Naive B cell (primary cell): ENCODE data around the gene SEMA3B. TPM values are rescaled to one million over a fixed set of nuclear protein-coding genes. Genes with fewer than 3 reads are reported as not detected.
A peak's percentile ranks its signal among the peaks of the same experiment; 100 is the strongest.
"Not testable (repeated sequence)": the region's sequence is repeated elsewhere in the genome, so short reads cannot be mapped to it uniquely, and the experiment has no call there.

Experiments
- ATAC-seq, 2 donors: fragments of 150-1000 bp; cut with Tn5 transposase; 2 replicates each; pipeline ENCODE4 v1.10.0; 2021; ENCODE audit warnings: low read depth in 2 of 2, mild to moderate bottlenecking in 2 of 2, moderate library complexity in 2 of 2
- DNase-seq: peaks from one replicate; pipeline ENCODE4 v3.0.0; 2022
- H3K27ac Mint-ChIP-seq, 6 donors: one replicate each; pipeline ENCODE4 v1.8.0; 2020 to 2022; ENCODE audit warnings: mild to moderate bottlenecking in 6 of 6, mixed read lengths in 6 of 6, moderate library complexity in 5 of 6, inconsistent platforms in 2 of 6
- H3K27me3 Mint-ChIP-seq, 3 donors: one replicate each; pipeline ENCODE4 v1.8.0; 2021 to 2022; ENCODE audit warnings: mixed read lengths in 3 of 3, mild to moderate bottlenecking in 1 of 3
- H3K36me3 Mint-ChIP-seq, 2 donors: one replicate each; pipeline ENCODE4 v1.8.0; 2020 to 2022; ENCODE audit warnings: mixed read lengths in 2 of 2, inconsistent platforms in 1 of 2, mild to moderate bottlenecking in 1 of 2
- H3K4me1 Mint-ChIP-seq, 3 donors: one replicate each; pipeline ENCODE4 v1.8.0; 2020 to 2022; ENCODE audit warnings: mixed read lengths in 3 of 3, inconsistent platforms in 1 of 3, mild to moderate bottlenecking in 1 of 3, moderate library complexity in 1 of 3
- H3K4me3 Mint-ChIP-seq, 8 donors: one replicate each; pipeline ENCODE4 v1.8.0; 2020 to 2022; ENCODE audit warnings: mild to moderate bottlenecking in 8 of 8, mixed read lengths in 8 of 8, moderate library complexity in 8 of 8, inconsistent platforms in 2 of 8
- H3K9me3 Mint-ChIP-seq, 7 donors: one replicate each; pipeline ENCODE4 v1.8.0; 2020 to 2022; ENCODE audit warnings: mixed read lengths in 7 of 7, mild to moderate bottlenecking in 5 of 7, inconsistent platforms in 2 of 7, moderate library complexity in 1 of 7
- polyA plus RNA-seq, 6 donors: library from polyadenylated mRNA; unstranded; fragments of 300-500 nt; fragmentation: Illumina TruSeq; gene quantifications; one replicate each; pipeline ENCODE4 v1.2.3, GENCODE V29; 2021; ENCODE audit warnings: low read depth in 6 of 6

Gene SEMA3B
- polyA plus RNA-seq, 6 donors from 2014 or later, result 0.13 TPM; not detected in 5

DNA sequence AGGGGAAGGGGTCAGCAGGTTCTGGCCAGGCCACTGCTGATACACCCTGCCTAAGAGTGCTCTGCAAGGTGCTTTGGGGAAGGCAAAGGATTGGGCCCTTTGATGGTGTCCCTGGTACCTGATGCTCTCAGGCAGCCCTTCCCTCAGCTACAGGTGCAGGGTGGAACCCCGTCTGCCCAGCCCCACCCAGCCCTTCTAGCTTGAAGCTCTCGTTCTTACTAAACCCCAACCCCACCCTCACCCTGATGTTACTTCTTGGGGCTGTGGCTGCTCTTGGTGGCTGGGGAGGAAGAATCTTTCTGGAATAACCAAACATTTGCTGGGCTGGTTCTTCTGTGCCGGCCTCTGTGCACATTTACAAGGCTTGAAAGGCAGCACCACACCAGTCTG, 26.6 kb upstream of the SEMA3B start:
- Mint-ChIP-seq H3K36me3 (peaks cover 0 to 3% of the 10 kb centered on the region in 2 donors), H3K9me3 (no peaks in the 10 kb centered on the region), H3K27me3 (no peaks in the 10 kb centered on the region), H3K27ac (peak overlapping the region; percentile 33 to 97 (median 91)), H3K4me3 (peak overlapping the region; percentile 77 to 89 (median 86)), H3K4me1 (peaks cover 70 to 98% (median 98%) of the 10 kb centered on the region in 3 donors)
- ATAC-seq (no peak), DNase-seq (no peak)

- no peaks in the 10 kb centered on the region for H3K9me3 Mint-ChIP-seq
- H3K36me3 Mint-ChIP-seq, result no peaks in the 10 kb centered on the region
- H3K4me1 Mint-ChIP-seq, result peaks cover 69 to 96% (median 96%) of the 10 kb centered on the region in 3 donors
- H3K27ac Mint-ChIP-seq, result peak overlapping the region; percentile 33 to 97 (median 91)
- H3K4me3 Mint-ChIP-seq, result peak overlapping the region; percentile 77 to 89 (median 86)
- peak; percentile 80 for DNase-seq
- ATAC-seq, result peak; percentile 67 to 69
- no peaks in the 10 kb centered on the region for H3K27me3 Mint-ChIP-seq
These were observed 25.9 kb upstream of the SEMA3B start for GRCh38 chr3:50242851-50243542.

GRCh38 chr3:50243543-50243895, 25.4 kb upstream of the SEMA3B start:
- H3K9me3 Mint-ChIP-seq, result no peaks in the 10 kb centered on the region
- no peaks in the 10 kb centered on the region for H3K36me3 Mint-ChIP-seq
- H3K4me3 Mint-ChIP-seq, result peak overlapping the region; percentile 37 to 88 (median 72)
- ATAC-seq (no peak), DNase-seq (no peak)
- peak overlapping the region in 5 of 6 donors; percentile 33 to 97 (median 79) for H3K27ac Mint-ChIP-seq
- H3K27me3 Mint-ChIP-seq, result no peaks in the 10 kb centered on the region
- H3K4me1 Mint-ChIP-seq, result peaks cover 68 to 95% (median 95%) of the 10 kb centered on the region in 3 donors

DNA sequence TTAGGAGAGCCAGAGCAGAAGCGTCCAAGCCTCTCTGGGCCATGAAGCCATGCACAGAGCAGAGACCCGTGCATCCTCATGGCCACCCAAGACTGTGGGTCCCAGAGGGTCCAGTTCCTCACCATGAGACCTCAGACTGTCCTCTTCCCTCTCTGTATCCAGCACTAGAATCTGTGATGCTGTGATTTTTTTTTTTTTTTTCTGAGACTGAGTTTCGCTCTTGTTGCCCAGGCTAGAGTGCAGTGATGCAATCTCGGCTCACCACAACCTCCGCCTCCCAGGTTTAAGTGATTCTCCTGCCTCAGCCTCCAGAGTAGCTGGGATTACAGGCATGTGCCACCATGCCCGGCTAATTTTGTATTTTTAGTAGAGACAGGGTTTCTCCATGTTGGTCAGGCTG, 24.1 kb upstream of the SEMA3B start:
- H3K4me1 Mint-ChIP-seq, result peaks cover 58 to 95% (median 93%) of the 10 kb centered on the region in 3 donors
- H3K27ac Mint-ChIP-seq, result peak overlapping the region in 5 of 6 donors; percentile 44 to 97 (median 76)
- H3K4me3 Mint-ChIP-seq, result peak overlapping the region in 6 of 8 donors; percentile 41 to 85 (median 60)
- not testable (repeated sequence) for ATAC-seq, H3K36me3 Mint-ChIP-seq, H3K9me3 Mint-ChIP-seq, DNase-seq, H3K27me3 Mint-ChIP-seq

GRCh38 chr3:50245251-50245745, 23.6 kb upstream of the SEMA3B start:
- Mint-ChIP-seq H3K9me3 (no peaks in the 10 kb centered on the region), H3K4me1 (peaks cover 58 to 94% (median 93%) of the 10 kb centered on the region in 3 donors), H3K27me3 (no peaks in the 10 kb centered on the region), H3K36me3 (no peaks in the 10 kb centered on the region), H3K4me3 (peak overlapping the region in 7 of 8 donors; percentile 41 to 85 (median 76)), H3K27ac (peak overlapping the region in 5 of 6 donors; percentile 52 to 97 (median 83))
- no peak for ATAC-seq
- DNase-seq, result no peak

GRCh38 chr3:50245831-50246516, 23.0 kb upstream of the SEMA3B start:
- Mint-ChIP-seq H3K27me3 (no peaks in the 10 kb centered on the region), H3K36me3 (no peaks in the 10 kb centered on the region), H3K4me3 (peak overlapping the region; percentile 66 to 90 (median 80)), H3K27ac (peak overlapping the region; percentile 58 to 93 (median 86)), H3K4me1 (peaks cover 61 to 94% (median 93%) of the 10 kb centered on the region in 3 donors), H3K9me3 (no peaks in the 10 kb centered on the region)
- DNase-seq, result peak; percentile 92
- ATAC-seq, result peak; percentile 74 to 75

- Mint-ChIP-seq H3K4me3 (peak overlapping the region; percentile 66 to 90 (median 80)), H3K27ac (peak overlapping the region; percentile 54 to 93 (median 86)), H3K4me1 (peaks cover 58 to 94% (median 93%) of the 10 kb centered on the region in 3 donors), H3K27me3 (no peaks in the 10 kb centered on the region), H3K36me3 (no peaks in the 10 kb centered on the region), H3K9me3 (no peaks in the 10 kb centered on the region)
- DNase-seq, result peak; percentile 38
- ATAC-seq, result peak; percentile 40 to 41
These were observed 22.4 kb upstream of the SEMA3B start for GRCh38 chr3:50246517-50246954.

GRCh38 chr3:50248387-50248786, 20.6 kb upstream of the SEMA3B start:
- ATAC-seq (no peak), DNase-seq (no peak)
- peak overlapping the region in 2 of 8 donors; percentile 17 to 44 for H3K4me3 Mint-ChIP-seq
- peaks cover 45 to 79% (median 78%) of the 10 kb centered on the region in 3 donors for H3K4me1 Mint-ChIP-seq
- no peaks in the 10 kb centered on the region for H3K36me3 Mint-ChIP-seq
- no peaks in the 10 kb centered on the region for H3K9me3 Mint-ChIP-seq
- H3K27ac Mint-ChIP-seq, result peak overlapping the region in 4 of 6 donors; percentile 32 to 39 (median 36)
- H3K27me3 Mint-ChIP-seq, result no peaks in the 10 kb centered on the region

DNA sequence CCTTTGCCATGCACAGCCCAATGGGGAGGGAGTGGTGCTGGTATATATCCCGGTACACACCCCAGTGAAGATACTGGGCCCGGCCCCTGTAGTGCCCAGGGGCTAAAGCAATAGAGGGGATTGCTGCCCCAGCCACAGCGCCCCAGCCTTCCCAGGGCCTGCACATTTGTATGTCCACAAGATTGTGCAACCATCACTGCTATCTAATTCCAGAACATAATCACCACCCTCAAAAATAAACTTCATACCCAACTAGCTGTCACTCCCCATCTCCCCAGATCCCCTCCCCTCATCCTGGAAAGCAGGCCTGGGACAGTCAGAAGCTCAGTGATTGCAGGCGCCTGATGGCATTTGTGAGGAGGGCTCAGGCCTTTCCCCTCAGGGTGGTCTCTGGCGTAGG, 19.5 kb upstream of the SEMA3B start:
- no peak overlapping the region for H3K4me3 Mint-ChIP-seq
- H3K27ac Mint-ChIP-seq, result no peak overlapping the region
- peaks cover 36 to 75% (median 74%) of the 10 kb centered on the region in 3 donors for H3K4me1 Mint-ChIP-seq
- no peaks in the 10 kb centered on the region for H3K27me3 Mint-ChIP-seq
- ATAC-seq, result no peak
- DNase-seq, result no peak
- no peaks in the 10 kb centered on the region for H3K36me3 Mint-ChIP-seq
- H3K9me3 Mint-ChIP-seq, result no peaks in the 10 kb centered on the region

DNA sequence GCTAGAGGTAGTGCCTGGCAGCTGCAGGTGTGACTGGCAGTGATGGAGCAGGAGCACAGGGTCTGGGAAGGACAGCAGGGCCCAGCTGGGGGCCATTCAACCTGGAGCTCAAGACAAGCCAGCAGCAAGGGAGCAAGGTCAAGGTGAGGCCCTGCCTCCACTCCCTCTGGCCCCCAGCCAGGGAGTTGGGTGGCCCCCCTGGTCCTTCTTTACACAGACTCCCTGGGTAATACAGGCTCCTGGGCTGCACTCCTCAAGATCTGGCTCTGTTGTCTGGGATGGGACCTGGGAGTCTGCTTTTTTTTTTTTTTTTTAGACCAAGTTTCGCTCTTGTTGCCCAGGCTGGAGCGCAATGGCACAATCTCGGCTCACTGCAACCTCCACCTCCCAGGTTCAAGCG, 18.4 kb upstream of the SEMA3B start:
- Mint-ChIP-seq H3K36me3 (no peaks in the 10 kb centered on the region), H3K27ac (peak overlapping the region in 3 of 6 donors; percentile 41 to 86 (median 85)), H3K4me1 (peaks cover 30 to 65% (median 64%) of the 10 kb centered on the region in 3 donors), H3K27me3 (no peaks in the 10 kb centered on the region), H3K4me3 (peak overlapping the region in 1 of 8 donors; percentile 64), H3K9me3 (no peaks in the 10 kb centered on the region)
- ATAC-seq (no peak), DNase-seq (no peak)

GRCh38 chr3:50251220-50251619, 17.7 kb upstream of the SEMA3B start:
- DNase-seq, result no peak
- H3K4me3 Mint-ChIP-seq, result no peak overlapping the region

DNA sequence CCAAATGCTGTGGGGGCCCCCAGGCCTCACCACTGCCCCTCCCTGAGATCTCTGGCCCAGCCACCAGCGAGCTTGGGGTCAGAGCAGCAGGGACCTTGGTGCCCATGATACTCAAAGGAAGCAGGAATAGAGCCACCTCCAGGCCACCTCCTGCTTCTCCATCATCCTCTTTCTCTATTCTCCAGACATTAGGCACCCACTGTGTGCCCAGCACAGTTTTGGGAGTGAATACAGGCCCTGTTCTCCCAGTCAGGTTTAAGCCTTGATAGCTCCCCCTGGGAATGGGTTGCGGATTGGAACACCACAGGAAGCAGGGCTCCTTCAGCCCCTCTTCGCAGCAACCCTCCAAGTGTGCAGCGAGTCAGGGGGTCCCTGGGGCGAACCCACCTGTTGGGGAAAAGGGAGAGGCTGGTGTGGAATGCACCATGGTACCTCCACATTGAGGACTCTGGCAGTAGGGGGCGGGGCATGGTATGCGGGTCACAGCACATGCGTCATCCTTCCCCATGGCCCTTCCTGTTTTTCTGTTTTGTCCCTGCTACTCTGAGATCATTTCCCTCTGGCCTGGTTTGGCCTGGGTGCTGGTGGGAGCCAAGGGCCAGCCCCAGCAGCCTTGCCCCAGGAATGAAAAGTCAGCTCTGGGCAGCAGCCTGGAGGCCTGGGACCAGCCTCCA, 14.2 kb upstream of the SEMA3B start:
- ATAC-seq (no peak), DNase-seq (no peak)
- no peaks in the 10 kb centered on the region for H3K9me3 Mint-ChIP-seq
- no peak overlapping the region for H3K27ac Mint-ChIP-seq
- peak overlapping the region in 2 of 8 donors; percentile 21 to 52 for H3K4me3 Mint-ChIP-seq
- no peaks in the 10 kb centered on the region for H3K36me3 Mint-ChIP-seq
- no peaks in the 10 kb centered on the region for H3K27me3 Mint-ChIP-seq
- H3K4me1 Mint-ChIP-seq, result peaks cover 11 to 36% (median 29%) of the 10 kb centered on the region in 3 donors

More at GRCh38 chr3:50251220-50251619, 17.7 kb upstream of the SEMA3B start:
- no peak for ATAC-seq
- Mint-ChIP-seq H3K36me3 (no peaks in the 10 kb centered on the region), H3K4me1 (peaks cover 27 to 58% (median 57%) of the 10 kb centered on the region in 3 donors), H3K9me3 (no peaks in the 10 kb centered on the region), H3K27ac (peak overlapping the region in 4 of 6 donors; percentile 20 to 67 (median 34)), H3K27me3 (no peaks in the 10 kb centered on the region)

DNA sequence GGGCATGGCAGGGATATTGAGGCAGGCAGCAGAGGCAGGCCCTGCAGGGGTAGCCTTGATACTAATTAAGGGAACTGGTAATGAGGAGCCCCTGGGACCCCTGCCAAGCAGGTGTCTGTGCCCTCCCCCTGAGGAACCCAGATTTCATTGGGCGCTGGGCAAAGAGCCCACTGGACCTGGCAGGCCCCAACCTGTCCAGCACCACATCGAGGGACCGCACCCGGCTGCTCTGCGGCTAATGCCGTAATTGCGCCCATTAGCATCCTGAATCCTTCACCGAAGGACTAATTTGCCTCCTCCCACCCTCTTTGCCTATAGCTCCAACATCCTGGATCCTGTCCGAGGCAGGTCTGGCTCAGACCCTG, 13.7 kb upstream of the SEMA3B start:
- ATAC-seq (no peak), DNase-seq (no peak)
- Mint-ChIP-seq H3K4me3 (no peak overlapping the region), H3K27ac (no peak overlapping the region), H3K4me1 (peaks cover 10 to 32% (median 26%) of the 10 kb centered on the region in 3 donors), H3K36me3 (no peaks in the 10 kb centered on the region), H3K9me3 (no peaks in the 10 kb centered on the region), H3K27me3 (no peaks in the 10 kb centered on the region)
